ENCODE data around the gene ANXA3. TPM values are rescaled to one million over a fixed set of nuclear protein-coding genes. Genes with fewer than 3 reads are reported as not detected.

The ANXA3 gene
- total RNA-seq, 1 donor from 2014 or later, result 1.0 TPM

GRCh38 chr4:78571804-78572203 lies 20.2 kb downstream of the ANXA3 start:
- TF ChIP-seq, protein P1, sequence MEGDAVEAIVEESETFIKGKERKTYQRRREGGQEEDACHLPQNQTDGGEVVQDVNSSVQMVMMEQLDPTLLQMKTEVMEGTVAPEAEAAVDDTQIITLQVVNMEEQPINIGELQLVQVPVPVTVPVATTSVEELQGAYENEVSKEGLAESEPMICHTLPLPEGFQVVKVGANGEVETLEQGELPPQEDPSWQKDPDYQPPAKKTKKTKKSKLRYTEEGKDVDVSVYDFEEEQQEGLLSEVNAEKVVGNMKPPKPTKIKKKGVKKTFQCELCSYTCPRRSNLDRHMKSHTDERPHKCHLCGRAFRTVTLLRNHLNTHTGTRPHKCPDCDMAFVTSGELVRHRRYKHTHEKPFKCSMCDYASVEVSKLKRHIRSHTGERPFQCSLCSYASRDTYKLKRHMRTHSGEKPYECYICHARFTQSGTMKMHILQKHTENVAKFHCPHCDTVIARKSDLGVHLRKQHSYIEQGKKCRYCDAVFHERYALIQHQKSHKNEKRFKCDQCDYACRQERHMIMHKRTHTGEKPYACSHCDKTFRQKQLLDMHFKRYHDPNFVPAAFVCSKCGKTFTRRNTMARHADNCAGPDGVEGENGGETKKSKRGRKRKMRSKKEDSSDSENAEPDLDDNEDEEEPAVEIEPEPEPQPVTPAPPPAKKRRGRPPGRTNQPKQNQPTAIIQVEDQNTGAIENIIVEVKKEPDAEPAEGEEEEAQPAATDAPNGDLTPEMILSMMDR (IDR thresholded peaks at IDR 0.05), result no peak
- H3K27me3 Mint-ChIP-seq (ENCODE audit: unreplicated experiment), result no peaks in the 10 kb centered on the region
- no peaks in the 10 kb centered on the region for H3K9me3 Mint-ChIP-seq (ENCODE audit: unreplicated experiment)
- DNase-seq (ENCODE audit: extremely low spot score, unreplicated experiment), result no peak
- peaks cover 27% of the 10 kb centered on the region for H3K4me1 Mint-ChIP-seq (ENCODE audit: unreplicated experiment)
- H3K4me3 Mint-ChIP-seq (ENCODE audit: unreplicated experiment), result no peak overlapping the region
- H3K36me3 Mint-ChIP-seq (ENCODE audit: unreplicated experiment), result no peaks in the 10 kb centered on the region
- H3K27ac Mint-ChIP-seq (ENCODE audit: unreplicated experiment), result no peak overlapping the region

DNA sequence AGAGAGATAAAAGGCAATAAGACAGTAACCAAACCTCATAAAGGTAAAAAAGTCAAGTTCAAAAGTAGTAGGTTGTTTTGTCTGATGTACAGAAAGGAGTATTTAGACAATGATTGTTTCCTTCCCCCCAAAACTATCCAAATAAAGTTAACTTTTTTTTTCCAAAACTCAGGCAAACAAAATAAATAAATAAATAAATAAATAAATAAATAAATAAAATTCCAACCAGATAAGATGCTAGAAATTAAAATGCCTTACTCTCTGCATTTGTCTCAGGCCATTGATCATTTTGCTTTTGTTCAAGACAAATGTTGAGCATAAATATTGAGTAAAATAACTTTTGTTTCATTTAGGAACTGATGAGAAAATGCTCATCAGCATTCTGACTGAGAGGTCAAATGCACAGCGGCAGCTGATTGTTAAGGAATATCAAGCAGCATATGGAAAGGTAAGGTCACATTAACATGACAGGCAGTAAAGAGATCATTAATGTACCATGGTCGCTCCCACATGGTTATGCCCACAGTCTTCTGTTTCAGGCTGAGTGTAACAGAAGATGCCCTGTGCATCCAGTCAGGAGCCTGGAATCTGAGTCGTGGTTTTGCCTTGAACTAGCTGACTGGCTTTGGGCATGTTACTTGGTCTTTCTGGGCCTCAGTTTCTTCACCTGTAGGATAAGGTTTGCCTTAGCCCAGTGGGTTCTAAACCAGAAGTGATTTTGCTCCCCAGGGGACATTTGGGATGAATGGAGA lies 27.3 kb downstream of the ANXA3 start:
- Mint-ChIP-seq H3K27me3 (ENCODE audit: unreplicated experiment) (no peaks in the 10 kb centered on the region), H3K36me3 (ENCODE audit: unreplicated experiment) (no peaks in the 10 kb centered on the region), H3K27ac (ENCODE audit: unreplicated experiment) (no peak overlapping the region), H3K4me1 (ENCODE audit: unreplicated experiment) (no peaks in the 10 kb centered on the region), H3K9me3 (ENCODE audit: unreplicated experiment) (no peaks in the 10 kb centered on the region), H3K4me3 (ENCODE audit: unreplicated experiment) (no peak overlapping the region)
- DNase-seq (ENCODE audit: extremely low spot score, unreplicated experiment), result no peak
- TF ChIP-seq, protein P1 (IDR thresholded peaks at IDR 0.05), result no peak

- no peak for DNase-seq (ENCODE audit: extremely low spot score, unreplicated experiment)
- Mint-ChIP-seq H3K4me1 (ENCODE audit: unreplicated experiment) (no peaks in the 10 kb centered on the region), H3K27me3 (ENCODE audit: unreplicated experiment) (no peaks in the 10 kb centered on the region), H3K27ac (ENCODE audit: unreplicated experiment) (no peak overlapping the region), H3K9me3 (ENCODE audit: unreplicated experiment) (no peaks in the 10 kb centered on the region), H3K4me3 (ENCODE audit: unreplicated experiment) (no peak overlapping the region), H3K36me3 (ENCODE audit: unreplicated experiment) (no peaks in the 10 kb centered on the region)
- TF ChIP-seq, protein P1 (IDR thresholded peaks at IDR 0.05), result no peak
Observed at GRCh38 chr4:78581618-78582017, 30.0 kb downstream of the ANXA3 start.

GRCh38 chr4:78584863-78585547 lies 33.4 kb downstream of the ANXA3 start:
- peaks cover 4% of the 10 kb centered on the region for H3K27me3 Mint-ChIP-seq (ENCODE audit: unreplicated experiment)
- no peaks in the 10 kb centered on the region for H3K9me3 Mint-ChIP-seq (ENCODE audit: unreplicated experiment)
- TF ChIP-seq, protein P1 (IDR thresholded peaks at IDR 0.05), result no peak
- no peak overlapping the region for H3K27ac Mint-ChIP-seq (ENCODE audit: unreplicated experiment)
- no peaks in the 10 kb centered on the region for H3K4me1 Mint-ChIP-seq (ENCODE audit: unreplicated experiment)
- H3K36me3 Mint-ChIP-seq (ENCODE audit: unreplicated experiment), result no peaks in the 10 kb centered on the region
- no peak overlapping the region for H3K4me3 Mint-ChIP-seq (ENCODE audit: unreplicated experiment)
- no peak for DNase-seq (ENCODE audit: extremely low spot score, unreplicated experiment)

DNA sequence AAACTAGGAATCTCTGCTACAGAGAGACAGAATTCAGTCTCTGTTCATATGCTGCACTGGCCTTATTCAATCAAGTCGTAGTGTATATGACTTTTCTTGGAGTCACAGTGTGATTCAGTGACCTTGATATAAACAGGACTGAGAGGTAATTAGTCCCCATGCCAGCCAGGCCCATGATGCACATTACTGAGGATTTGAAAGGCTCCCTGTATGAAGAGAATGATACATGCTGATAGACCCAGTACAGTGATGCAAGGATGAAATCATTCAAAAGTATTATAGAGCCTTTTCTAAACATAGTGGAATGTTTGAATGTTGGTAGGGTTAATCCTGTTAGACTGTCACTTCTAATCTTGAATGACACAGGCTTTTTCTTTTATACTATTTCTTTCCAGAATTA lies 34.1 kb downstream of the ANXA3 start:
- Mint-ChIP-seq H3K36me3 (ENCODE audit: unreplicated experiment) (no peaks in the 10 kb centered on the region), H3K4me1 (ENCODE audit: unreplicated experiment) (no peaks in the 10 kb centered on the region), H3K27me3 (ENCODE audit: unreplicated experiment) (peaks cover 4% of the 10 kb centered on the region), H3K4me3 (ENCODE audit: unreplicated experiment) (no peak overlapping the region), H3K9me3 (ENCODE audit: unreplicated experiment) (no peaks in the 10 kb centered on the region), H3K27ac (ENCODE audit: unreplicated experiment) (no peak overlapping the region)
- no peak for DNase-seq (ENCODE audit: extremely low spot score, unreplicated experiment)
- TF ChIP-seq, protein P1 (IDR thresholded peaks at IDR 0.05), result no peak

All from osteocyte (in vitro differentiated cells).